Gastrocnemius medialis (tissue), 4 donors: Measurements from ENCODE around the gene PTER. TPM values are rescaled to one million over a fixed set of nuclear protein-coding genes. Genes with fewer than 3 reads are reported as not detected.

Source experiments
- ATAC-seq, 2 donors: fragments of 150-250 bp; one replicate each; pipeline ENCODE4 v1.9.1; 2016
- DNase-seq, 2 donors: peaks; one replicate each; pipeline ENCODE4 v3.0.0-alpha.2; 2019
- H3K27ac ChIP-seq, 4 donors: fragments of 200-600 bp; sonication (generic); 1 replicate in 1 of 4; 2 replicates in 3 of 4; pipeline ENCODE4 v1.5.1; 2016 to 2018; ENCODE audit warnings: mild to moderate bottlenecking in 2 of 4, moderate library complexity in 1 of 4
- H3K27me3 ChIP-seq, 3 donors: fragments of 200-600 bp; sonication (generic) in 2 of 3; 1 replicate in 1 of 3; 2 replicates in 2 of 3; pipeline versions ENCODE4 v1.5.1 to v1.6.0; 2016 to 2019; ENCODE audit warnings: mild to moderate bottlenecking in 1 of 3, moderate library complexity in 1 of 3
- H3K36me3 ChIP-seq, 2 donors: fragments of 200-600 bp; sonication (generic) in 1 of 2; one replicate each; pipeline ENCODE4 v1.5.1; 2017 to 2018
- H3K4me1 ChIP-seq, 2 donors: fragments of 200-600 bp; sonication (generic) in 1 of 2; one replicate each; pipeline ENCODE4 v1.5.1; 2016 to 2017; ENCODE audit warnings: mild to moderate bottlenecking in 2 of 2
- H3K4me3 ChIP-seq, 4 donors: fragments of 200-600 bp; sonication (generic) in 3 of 4; 1 replicate in 1 of 4; 2 replicates in 3 of 4; pipeline ENCODE4 v1.5.1; 2016 to 2019; ENCODE audit warnings: mild to moderate bottlenecking in 2 of 4
- H3K9me3 ChIP-seq, 3 donors: fragments of 200-600 bp; sonication (generic) in 2 of 3; 1 replicate in 1 of 3; 2 replicates in 2 of 3; pipeline ENCODE4 v1.5.1; 2016 to 2019
- POLR2A ChIP-seq, 2 donors: fragments of 450-650 bp; IDR thresholded peaks; one replicate each; pipeline ENCODE4 v1.6.1; 2017; ENCODE audit warnings: antibody characterized with exemption in 2 of 2, mild to moderate bottlenecking in 2 of 2, moderate library complexity in 2 of 2
- in situ Hi-C, 4 donors: fragments of 200-750 bp; cut with MboI; loops; one replicate each; pipeline versions ENCODE4 v1.15.0 to v1.8.0; 2017; ENCODE audit warnings: low sequenced_read_pairs in 4 of 4
- intact Hi-C: fragments of 100-400 bp; cut with DNase I; formaldehyde crosslinking; loops from one replicate; pipeline ENCODE4 v1.15.1; 2023; ENCODE audit warnings: low total_unique reads
- total RNA-seq, 4 donors: library from RNA; depleted of rRNA; stranded (reverse); fragments of >200 nt; gene quantifications; one replicate each; pipeline versions ENCODE4 v1.1.0 to v1.2.3, GENCODE V29; 2016
- TF ChIP-seq, protein P1 (sequence below), 5 experiments: fragments of 450-650 bp in 3 of 5; fragments of 200-600 bp in 2 of 5; sonication (generic) in 2 of 5; IDR thresholded peaks in 4 of 5; conservative IDR thresholded peaks in 1 of 5; 1 replicate in 4 of 5; 2 replicates in 1 of 5; pipeline ENCODE4 v1.5.1; 2016 to 2019; ENCODE audit warnings: antibody characterized with exemption in 5 of 5, mild to moderate bottlenecking in 3 of 5, moderate library complexity in 3 of 5

Gene PTER
- total RNA-seq, 4 donors from 2014 or later = 6.5 to 10.4 (median 8.5) TPM

DNA sequence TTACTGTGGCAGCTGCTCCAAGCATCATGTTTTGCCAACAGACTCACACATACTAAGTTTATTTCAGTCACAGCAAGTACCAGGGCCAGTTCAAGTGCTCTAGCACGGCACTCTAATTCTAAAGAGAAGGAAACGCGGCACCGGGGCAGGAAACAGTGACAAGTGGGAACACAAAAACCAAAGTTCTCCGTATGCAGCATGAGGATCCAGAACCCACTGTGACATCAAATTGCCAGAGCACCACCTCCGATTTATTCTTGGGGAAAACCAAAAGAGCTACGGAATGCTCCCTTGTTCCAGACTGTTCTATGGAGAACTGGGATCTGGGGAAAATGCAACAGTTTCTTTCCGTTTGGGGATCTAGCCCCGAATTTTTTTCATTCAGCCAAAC lies 448 bp upstream of the PTER start:
- H3K4me1 ChIP-seq = peaks cover 34 to 37% of the 10 kb centered on the region in 2 donors
- intact Hi-C loops = loop anchor here (5.0 kb wide), 1 partner anchor 1269 kb away; the partner anchor contains the start of gene NMT2
- no peaks in the 10 kb centered on the region for H3K9me3 ChIP-seq
- H3K4me3 ChIP-seq = peak overlapping the region; percentile 62 to 68 (median 66)
- no peaks in the 10 kb centered on the region for H3K36me3 ChIP-seq
- ATAC-seq (peak in 1 of 2 donors; percentile 13), DNase-seq (no peak)
- TF ChIP-seq, protein P1, sequence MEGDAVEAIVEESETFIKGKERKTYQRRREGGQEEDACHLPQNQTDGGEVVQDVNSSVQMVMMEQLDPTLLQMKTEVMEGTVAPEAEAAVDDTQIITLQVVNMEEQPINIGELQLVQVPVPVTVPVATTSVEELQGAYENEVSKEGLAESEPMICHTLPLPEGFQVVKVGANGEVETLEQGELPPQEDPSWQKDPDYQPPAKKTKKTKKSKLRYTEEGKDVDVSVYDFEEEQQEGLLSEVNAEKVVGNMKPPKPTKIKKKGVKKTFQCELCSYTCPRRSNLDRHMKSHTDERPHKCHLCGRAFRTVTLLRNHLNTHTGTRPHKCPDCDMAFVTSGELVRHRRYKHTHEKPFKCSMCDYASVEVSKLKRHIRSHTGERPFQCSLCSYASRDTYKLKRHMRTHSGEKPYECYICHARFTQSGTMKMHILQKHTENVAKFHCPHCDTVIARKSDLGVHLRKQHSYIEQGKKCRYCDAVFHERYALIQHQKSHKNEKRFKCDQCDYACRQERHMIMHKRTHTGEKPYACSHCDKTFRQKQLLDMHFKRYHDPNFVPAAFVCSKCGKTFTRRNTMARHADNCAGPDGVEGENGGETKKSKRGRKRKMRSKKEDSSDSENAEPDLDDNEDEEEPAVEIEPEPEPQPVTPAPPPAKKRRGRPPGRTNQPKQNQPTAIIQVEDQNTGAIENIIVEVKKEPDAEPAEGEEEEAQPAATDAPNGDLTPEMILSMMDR (IDR thresholded peaks at IDR 0.05 in 4 of 5, conservative IDR thresholded peaks at IDR 0.05 in 1 of 5) = no peak
- TF ChIP-seq POLR2A (IDR thresholded peaks at IDR 0.05) = no peak
- no peaks in the 10 kb centered on the region for H3K27me3 ChIP-seq
- in situ Hi-C loops = loop anchor here in 1 of 4 donors (25.0 kb wide), 1 partner anchor 376 kb away; the partner anchor contains the start of gene RSU1
- peak overlapping the region; percentile 74 to 85 (median 81) for H3K27ac ChIP-seq

- Histone ChIP-seq H3K27ac (peak overlapping the region; percentile 74 to 85 (median 81)), H3K4me1 (peaks cover 36 to 41% of the 10 kb centered on the region in 2 donors), H3K36me3 (no peaks in the 10 kb centered on the region), H3K4me3 (peak overlapping the region; percentile 62 to 68 (median 66)), H3K9me3 (no peaks in the 10 kb centered on the region), H3K27me3 (no peaks in the 10 kb centered on the region)
- ATAC-seq (no peak), DNase-seq (no peak)
- in situ Hi-C loops = loop anchor here in 1 of 4 donors (25.0 kb wide), 1 partner anchor 375 kb away; the partner anchor contains the start of gene RSU1
- intact Hi-C loops = loop anchor here (5.0 kb wide), 1 partner anchor 1270 kb away; the partner anchor contains the start of gene NMT2
- no peak for TF ChIP-seq POLR2A (IDR thresholded peaks at IDR 0.05)
- TF ChIP-seq, protein P1 (IDR thresholded peaks at IDR 0.05 in 4 of 5, conservative IDR thresholded peaks at IDR 0.05 in 1 of 5) = no peak
Observed at GRCh38 chr10:16437540-16437894, 707 bp downstream of the PTER start.

DNA sequence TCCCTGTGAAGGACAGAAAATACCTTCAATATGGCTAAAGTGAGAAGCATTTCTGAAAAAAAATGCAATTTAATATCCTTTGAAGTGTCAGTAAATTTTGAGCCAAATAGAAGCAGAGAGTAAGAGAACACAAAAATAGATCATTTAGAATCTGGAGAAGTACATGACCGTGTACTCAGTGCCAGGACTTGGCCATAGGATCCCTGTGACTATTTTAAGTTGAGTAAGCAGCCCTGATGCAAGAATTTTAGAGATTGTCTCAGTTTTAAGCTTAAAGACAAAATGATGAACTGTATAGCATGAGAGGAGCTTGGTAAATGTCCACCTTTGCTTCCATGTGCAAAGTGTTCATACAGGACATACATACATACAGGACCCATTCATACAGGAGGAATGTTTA lies 2.5 kb downstream of the PTER start:
- in situ Hi-C loops (loop anchor here in 1 of 4 donors (25.0 kb wide), 1 partner anchor 373 kb away; the partner anchor contains the start of gene RSU1), intact Hi-C loops (loop anchor here (5.0 kb wide), 1 partner anchor 1272 kb away; the partner anchor contains the start of gene NMT2)
- peak in 1 of 2 donors; percentile 6 for DNase-seq
- Histone ChIP-seq H3K4me3 (no peak overlapping the region), H3K36me3 (no peaks in the 10 kb centered on the region), H3K27me3 (no peaks in the 10 kb centered on the region), H3K27ac (peak overlapping the region; percentile 2 to 56 (median 44)), H3K9me3 (no peaks in the 10 kb centered on the region), H3K4me1 (peaks cover 36 to 41% of the 10 kb centered on the region in 2 donors)
- TF ChIP-seq POLR2A (IDR thresholded peaks at IDR 0.05) = no peak
- TF ChIP-seq, protein P1 (IDR thresholded peaks at IDR 0.05 in 4 of 5, conservative IDR thresholded peaks at IDR 0.05 in 1 of 5) = no peak
- ATAC-seq = peak in 1 of 2 donors; percentile 54

GRCh38 chr10:16440396-16441133 lies 3.8 kb downstream of the PTER start:
- Histone ChIP-seq H3K4me1 (peaks cover 36 to 41% of the 10 kb centered on the region in 2 donors), H3K9me3 (no peaks in the 10 kb centered on the region), H3K27me3 (no peaks in the 10 kb centered on the region), H3K36me3 (no peaks in the 10 kb centered on the region), H3K4me3 (no peak overlapping the region), H3K27ac (peak overlapping the region in 2 of 4 donors; percentile 12 to 15)
- in situ Hi-C loops = loop anchor here in 1 of 4 donors (25.0 kb wide), 1 partner anchor 372 kb away; the partner anchor contains the start of gene RSU1
- DNase-seq = no peak
- TF ChIP-seq, protein P1 (IDR thresholded peaks at IDR 0.05 in 4 of 5, conservative IDR thresholded peaks at IDR 0.05 in 1 of 5) = no peak
- no peak for TF ChIP-seq POLR2A (IDR thresholded peaks at IDR 0.05)
- intact Hi-C loops = no loop called here
- ATAC-seq = no peak
